GM18951 (cell line): ENCODE results near the gene CABP4.
A peak's percentile ranks its signal among the peaks of the same experiment; 100 is the strongest.

ENCODE experiments used
- POLR2A ChIP-seq: IDR thresholded peaks from 4 replicates; pipeline ENCODE4 v1.6.1; 2011; ENCODE audit warnings: mild to moderate bottlenecking; ENCODE audit not compliant: insufficient read length, insufficient read depth; ENCODE audit errors: extremely low read depth
- in situ Hi-C: fragments of 300-500 bp; cut with MboI; formaldehyde crosslinking; loops from one replicate; pipeline ENCODE4 v1.12.0; 2022; ENCODE audit warnings: low sequenced_read_pairs, mixed read lengths, inconsistent platforms; ENCODE audit not compliant: unreplicated experiment

CABP4 gene

DNA sequence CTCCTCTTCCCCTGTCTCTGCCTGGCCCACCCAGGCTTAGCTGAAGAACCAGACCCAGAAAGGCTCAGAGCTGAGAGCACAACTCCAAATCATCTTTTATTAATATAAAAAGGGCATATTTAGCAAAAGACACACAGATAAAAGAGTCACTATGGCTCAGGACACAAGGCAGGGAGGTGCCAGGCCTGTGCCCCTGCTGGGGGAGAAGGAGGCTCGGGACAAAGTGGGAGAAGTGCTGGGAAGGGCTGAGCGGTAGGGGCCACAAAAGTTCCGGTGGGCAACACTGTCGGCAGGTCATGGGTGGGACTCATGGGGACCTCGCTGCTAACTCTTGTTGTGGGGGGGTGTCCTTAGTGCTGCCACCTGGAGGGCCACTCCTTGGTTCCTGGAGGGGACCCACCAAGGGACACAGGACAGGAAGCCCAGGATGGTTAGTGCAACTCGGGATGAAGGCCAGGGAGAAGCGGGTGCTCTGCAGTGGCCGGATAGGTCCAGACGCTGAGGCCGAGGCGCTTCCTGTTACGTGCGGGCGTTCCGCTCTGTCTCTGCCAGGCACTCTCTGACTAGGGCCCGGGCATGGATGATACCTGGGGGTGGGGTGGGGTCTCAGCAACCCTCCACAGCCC, 51.4 kb downstream of the CABP4 start:
- no peak for TF ChIP-seq POLR2A
- in situ Hi-C loops, result no loop called here

DNA sequence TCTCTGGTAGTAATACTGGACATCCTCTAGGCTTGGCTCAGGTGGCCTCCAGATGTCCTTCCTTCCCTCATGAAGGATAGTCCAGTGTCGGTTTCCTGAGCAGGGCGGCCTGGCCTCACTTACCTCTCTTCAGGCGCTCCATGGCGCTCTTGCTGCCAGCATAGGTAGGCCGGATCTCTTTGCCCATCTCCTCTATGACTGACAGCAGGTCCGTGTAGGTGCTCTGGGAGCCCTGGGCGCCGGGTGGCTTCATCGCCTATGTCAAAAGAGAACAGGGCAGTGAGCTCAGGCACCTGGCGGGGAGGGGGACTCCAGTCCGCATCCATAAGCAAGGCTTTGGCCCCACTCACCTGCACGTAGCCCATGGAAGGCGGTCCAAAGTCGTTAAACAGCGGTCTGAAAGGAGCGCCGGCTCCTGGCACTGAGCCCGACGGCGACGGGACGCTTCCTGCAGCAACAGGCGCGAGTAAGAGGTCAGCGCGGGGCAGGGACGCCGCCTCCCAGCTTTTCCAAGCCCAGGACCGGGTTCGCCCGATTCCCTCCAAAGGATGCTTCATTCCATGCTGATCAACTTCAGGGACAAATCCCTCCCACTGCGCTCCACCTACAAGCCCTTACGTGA, 52.2 kb downstream of the CABP4 start:
- no peak for TF ChIP-seq POLR2A
- in situ Hi-C loops, result no loop called here

DNA sequence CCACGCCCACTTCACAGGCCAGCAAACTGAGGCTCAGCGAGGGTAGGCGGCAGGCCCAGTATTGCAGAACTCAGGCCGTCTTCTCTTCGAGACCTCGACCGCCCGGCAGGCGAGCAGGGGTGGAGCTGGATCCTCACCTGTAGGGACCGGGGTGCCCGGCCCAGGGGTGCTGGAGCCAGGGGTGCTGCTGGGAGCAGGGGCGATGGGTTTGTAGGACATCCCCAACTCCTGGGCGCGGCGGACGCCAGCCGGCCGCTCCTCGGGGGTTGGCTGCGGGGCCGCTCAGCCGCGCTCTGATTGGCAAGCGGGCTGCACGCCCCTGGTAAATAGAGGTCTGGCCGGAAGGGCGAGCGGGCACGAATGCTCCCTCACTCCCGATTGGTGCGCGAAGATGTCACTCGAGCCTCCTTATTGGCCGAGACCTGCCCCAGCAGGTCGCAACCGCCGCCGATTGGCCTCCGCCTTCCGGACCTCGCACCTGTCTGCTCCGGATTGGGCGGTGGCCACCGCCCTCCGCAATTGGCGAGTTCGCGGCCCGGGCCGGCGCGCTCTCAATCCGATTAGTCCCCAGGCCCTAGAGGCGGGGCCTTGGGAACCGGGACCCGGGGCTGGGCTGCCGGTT, 52.8 kb downstream of the CABP4 start, which contains the start of gene CDK2AP2:
Gene CDK2AP2, minus strand, starts transcription at position 299 of the 622 bp plus-strand sequence. Its CDS starts 80 bp downstream, at position 219.
- in situ Hi-C loops, result no loop called here

DNA sequence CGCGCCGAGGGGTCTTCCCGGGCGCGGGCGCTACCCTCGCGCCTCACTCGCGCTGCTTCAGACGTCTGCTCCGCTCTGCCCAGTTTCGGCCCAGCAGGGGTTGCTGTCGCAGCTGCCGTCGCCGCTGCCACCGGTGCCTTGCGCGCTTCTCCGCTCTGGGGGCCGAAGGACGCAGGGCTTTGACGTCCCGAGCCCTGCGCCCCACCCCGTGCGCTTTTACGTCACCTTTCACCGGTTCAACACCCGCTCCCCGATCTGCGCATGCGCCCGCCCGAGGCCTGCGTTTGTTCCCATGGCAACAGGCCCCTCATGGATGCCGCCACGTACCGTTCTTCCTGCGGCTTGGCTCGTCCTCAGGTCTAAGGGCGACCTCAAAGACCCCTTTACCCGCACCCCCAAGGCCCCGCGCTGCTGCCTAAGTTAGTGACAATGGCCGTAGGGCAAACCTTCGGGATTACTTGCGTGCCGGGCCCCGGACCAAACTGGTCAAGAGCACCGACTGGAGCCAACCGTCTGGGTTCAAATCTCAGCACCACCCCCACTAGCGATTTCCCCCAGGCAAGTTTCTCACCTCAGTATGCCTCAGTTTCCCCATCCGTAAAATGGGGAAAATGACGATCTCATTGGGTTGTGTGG, 53.5 kb downstream of the CABP4 start:
- TF ChIP-seq POLR2A, result peak; percentile 75
- in situ Hi-C loops, result no loop called here

More for the DNA sequence above, 52.8 kb downstream of the CABP4 start, which contains the start of gene CDK2AP2:
- peak; percentile 82 for TF ChIP-seq POLR2A

DNA sequence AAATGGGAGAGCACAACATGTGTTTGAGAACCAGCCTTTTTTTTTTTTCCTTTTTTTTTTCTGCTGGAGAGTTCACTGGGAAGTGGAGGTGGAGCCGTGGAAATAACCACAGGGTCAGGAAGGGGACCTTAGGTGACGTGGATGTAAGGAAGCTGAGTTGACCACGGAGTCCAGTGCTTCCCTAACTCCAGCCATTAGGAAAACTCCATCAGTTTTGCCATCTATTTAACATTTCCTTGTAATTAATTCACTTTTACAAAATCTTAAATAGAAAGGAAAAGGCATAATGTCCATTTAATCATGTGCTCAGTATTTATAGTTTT, 54.8 kb downstream of the CABP4 start:
- in situ Hi-C loops, result no loop called here
- no peak for TF ChIP-seq POLR2A
